Urinary bladder (tissue), 4 donors: Measurements from ENCODE around the gene KCNMA1. TPM values are rescaled to one million over a fixed set of nuclear protein-coding genes. Genes with fewer than 3 reads are reported as not detected.

ENCODE experiments used
- DNase-seq: peaks from one replicate; pipeline ENCODE4 v3.0.0-alpha.2; 2015; ENCODE audit errors: extremely low spot score
- H3K27ac ChIP-seq: one replicate; pipeline ENCODE4 v1.5.1; 2013; ENCODE audit warnings: low read depth, mild to moderate bottlenecking, moderate library complexity
- H3K36me3 ChIP-seq: one replicate; pipeline ENCODE4 v1.6.1; 2013; ENCODE audit warnings: mild to moderate bottlenecking, moderate library complexity; ENCODE audit not compliant: insufficient read depth
- H3K4me1 ChIP-seq: one replicate; pipeline ENCODE4 v1.6.1; 2013; ENCODE audit warnings: mild to moderate bottlenecking, moderate library complexity; ENCODE audit not compliant: insufficient read depth
- H3K4me3 ChIP-seq: one replicate; pipeline ENCODE4 v1.5.1; 2013; ENCODE audit warnings: low read depth, low read length
- WGBS: extraction: QIAGEN DNeasy Blood & Tissue Kit; methylation state at CpG from one replicate; pipeline ENCODE4 v1.1.7; 2013; 5-methylcytosine and 5-hydroxymethylcytosine counted together
- polyA plus RNA-seq: library from polyadenylated mRNA; stranded (reverse); fragments of 200-250 nt; gene quantifications from one replicate; pipeline ENCODE4 v1.2.3, GENCODE V29; 2013
- total RNA-seq: library from RNA; depleted of rRNA; stranded (reverse); fragments of >200 nt; gene quantifications from one replicate; pipeline ENCODE4 v1.2.3, GENCODE V29; 2014
- donor health status: healthy with polysubstance abuse.
- donor health status: healthy.

Gene KCNMA1
- total and polyA plus RNA-seq, 2 donors: 105 to 107 TPM

GRCh38 chr10:77188521-77188920, 449.1 kb downstream of the KCNMA1 start:
- Histone ChIP-seq H3K27ac (no peak overlapping the region), H3K4me3 (no peak overlapping the region), H3K36me3 (no peaks in the 10 kb centered on the region), H3K4me1 (no peaks in the 10 kb centered on the region)
- DNase-seq: no peak

GRCh38 chr10:77188000-77188395, 449.6 kb downstream of the KCNMA1 start:
- Histone ChIP-seq H3K4me3 (no peak overlapping the region), H3K27ac (no peak overlapping the region), H3K36me3 (no peaks in the 10 kb centered on the region), H3K4me1 (no peaks in the 10 kb centered on the region)
- WGBS: 79% methylated on average over 1 of the region's 1 CpG
- no peak for DNase-seq

GRCh38 chr10:77187376-77187999, 450.1 kb downstream of the KCNMA1 start:
- no peaks in the 10 kb centered on the region for H3K4me1 ChIP-seq
- WGBS: 63% methylated on average over 9 of the region's 9 CpGs
- DNase-seq: no peak
- H3K4me3 ChIP-seq: no peak overlapping the region
- no peaks in the 10 kb centered on the region for H3K36me3 ChIP-seq
- no peak overlapping the region for H3K27ac ChIP-seq

GRCh38 chr10:77186936-77187335, 450.7 kb downstream of the KCNMA1 start:
- no peak for DNase-seq
- Histone ChIP-seq H3K36me3 (no peaks in the 10 kb centered on the region), H3K4me1 (no peaks in the 10 kb centered on the region), H3K4me3 (no peak overlapping the region), H3K27ac (no peak overlapping the region)
- WGBS: 73% methylated on average over 3 of the region's 3 CpGs

GRCh38 chr10:77185696-77186095, 451.9 kb downstream of the KCNMA1 start:
- Histone ChIP-seq H3K27ac (no peak overlapping the region), H3K4me1 (no peaks in the 10 kb centered on the region), H3K4me3 (no peak overlapping the region), H3K36me3 (no peaks in the 10 kb centered on the region)
- no peak for DNase-seq
- WGBS: 64% methylated on average over 2 of the region's 2 CpGs

- no peaks in the 10 kb centered on the region for H3K4me1 ChIP-seq
- no peak overlapping the region for H3K27ac ChIP-seq
- H3K36me3 ChIP-seq: no peaks in the 10 kb centered on the region
- 60% methylated on average over 1 of the region's 1 CpG for WGBS
- DNase-seq: no peak
- no peak overlapping the region for H3K4me3 ChIP-seq
Measured at GRCh38 chr10:77182803-77183202, 454.8 kb downstream of the KCNMA1 start.

GRCh38 chr10:77180794-77181193, 456.8 kb downstream of the KCNMA1 start:
- H3K27ac ChIP-seq: no peak overlapping the region
- H3K4me1 ChIP-seq: no peaks in the 10 kb centered on the region
- no peak overlapping the region for H3K4me3 ChIP-seq
- 81% methylated on average over 2 of the region's 2 CpGs for WGBS
- no peak for DNase-seq
- no peaks in the 10 kb centered on the region for H3K36me3 ChIP-seq

GRCh38 chr10:77180104-77180503, 457.5 kb downstream of the KCNMA1 start:
- WGBS: 93% methylated on average over 2 of the region's 2 CpGs
- Histone ChIP-seq H3K27ac (no peak overlapping the region), H3K36me3 (no peaks in the 10 kb centered on the region), H3K4me1 (no peaks in the 10 kb centered on the region), H3K4me3 (no peak overlapping the region)
- no peak for DNase-seq

- Histone ChIP-seq H3K4me3 (no peak overlapping the region), H3K4me1 (no peaks in the 10 kb centered on the region), H3K27ac (no peak overlapping the region), H3K36me3 (no peaks in the 10 kb centered on the region)
- no peak for DNase-seq
- 59% methylated on average over 12 of the region's 12 CpGs for WGBS
Measured at GRCh38 chr10:77179015-77179695, 458.5 kb downstream of the KCNMA1 start.

GRCh38 chr10:77177589-77177988, 460.0 kb downstream of the KCNMA1 start:
- Histone ChIP-seq H3K27ac (no peak overlapping the region), H3K36me3 (no peaks in the 10 kb centered on the region), H3K4me3 (no peak overlapping the region), H3K4me1 (no peaks in the 10 kb centered on the region)
- DNase-seq: no peak
- WGBS: 89% methylated on average over 1 of the region's 1 CpG

- H3K4me1 ChIP-seq: no peaks in the 10 kb centered on the region
- DNase-seq: no peak
- no peaks in the 10 kb centered on the region for H3K36me3 ChIP-seq
- no peak overlapping the region for H3K4me3 ChIP-seq
- H3K27ac ChIP-seq: no peak overlapping the region
Measured at GRCh38 chr10:77177161-77177560, 460.4 kb downstream of the KCNMA1 start.

GRCh38 chr10:77176232-77176631, 461.4 kb downstream of the KCNMA1 start:
- DNase-seq: no peak
- no peaks in the 10 kb centered on the region for H3K36me3 ChIP-seq
- H3K27ac ChIP-seq: no peak overlapping the region
- no peaks in the 10 kb centered on the region for H3K4me1 ChIP-seq
- 87% methylated on average over 3 of the region's 3 CpGs for WGBS
- H3K4me3 ChIP-seq: no peak overlapping the region

- no peak overlapping the region for H3K4me3 ChIP-seq
- H3K27ac ChIP-seq: no peak overlapping the region
- no peaks in the 10 kb centered on the region for H3K4me1 ChIP-seq
- DNase-seq: no peak
- H3K36me3 ChIP-seq: no peaks in the 10 kb centered on the region
- WGBS: 96% methylated on average over 2 of the region's 2 CpGs
Measured at GRCh38 chr10:77175631-77176222, 461.9 kb downstream of the KCNMA1 start.
